ENCODE results near the gene TUBB4A. TPM values are rescaled to one million over a fixed set of nuclear protein-coding genes. Genes with fewer than 3 reads are reported as not detected.
"Not testable (repeated sequence)": the region's sequence is repeated elsewhere in the genome, so short reads cannot be mapped to it uniquely, and the experiment has no call there.

Gene TUBB4A
- total RNA-seq, 1 donor from 2014 or later, result 6.8 TPM

- DNase-seq (ENCODE audit: low read depth), result no peak
Observed at GRCh38 chr19:6524311-6524710, 22.2 kb upstream of the TUBB4A start.

- no peak for DNase-seq (ENCODE audit: low read depth)
Observed at GRCh38 chr19:6522712-6523111, 20.6 kb upstream of the TUBB4A start.

GRCh38 chr19:6521718-6522646 is 19.9 kb upstream of the TUBB4A start:
- DNase-seq (ENCODE audit: low read depth), result peak; percentile 94

- peak; percentile 88 for DNase-seq (ENCODE audit: low read depth)
Observed at GRCh38 chr19:6519289-6519688, 17.2 kb upstream of the TUBB4A start.

GRCh38 chr19:6518145-6518911 is 16.2 kb upstream of the TUBB4A start:
- DNase-seq (ENCODE audit: low read depth), result no peak

- DNase-seq (ENCODE audit: low read depth), result peak; percentile 53
Observed at GRCh38 chr19:6516659-6517291, 14.7 kb upstream of the TUBB4A start.

- DNase-seq (ENCODE audit: low read depth), result peak; percentile 91
Observed at GRCh38 chr19:6516018-6516658, 14.0 kb upstream of the TUBB4A start.

- no peak for DNase-seq (ENCODE audit: low read depth)
Observed at GRCh38 chr19:6514926-6515544, 12.9 kb upstream of the TUBB4A start.

- no peak for DNase-seq (ENCODE audit: low read depth)
Observed at GRCh38 chr19:6514089-6514488, 12.0 kb upstream of the TUBB4A start.

GRCh38 chr19:6510618-6511017 is 8.5 kb upstream of the TUBB4A start:
- no peak for DNase-seq (ENCODE audit: low read depth)

- DNase-seq (ENCODE audit: low read depth), result no peak
Observed at GRCh38 chr19:6509118-6509971, 7.2 kb upstream of the TUBB4A start.

- DNase-seq (ENCODE audit: low read depth), result not testable (repeated sequence)
Observed at GRCh38 chr19:6508028-6508771, 6.1 kb upstream of the TUBB4A start.

GRCh38 chr19:6503407-6504201 is 1.5 kb upstream of the TUBB4A start:
- DNase-seq (ENCODE audit: low read depth), result no peak

GRCh38 chr19:6500837-6501739 is 1.0 kb downstream of the TUBB4A start:
- DNase-seq (ENCODE audit: low read depth), result no peak

- no peak for DNase-seq (ENCODE audit: low read depth)
Observed at GRCh38 chr19:6499052-6499790, 2.9 kb downstream of the TUBB4A start.

GRCh38 chr19:6498294-6499036 is 3.6 kb downstream of the TUBB4A start:
- DNase-seq (ENCODE audit: low read depth), result no peak
